Thymus (tissue), 11 donors: ENCODE results near the gene PIGR. TPM values are rescaled to one million over a fixed set of nuclear protein-coding genes. Genes with fewer than 3 reads are reported as not detected.
A peak's percentile ranks its signal among the peaks of the same experiment; 100 is the strongest.

Experiments
- DNase-seq, 9 donors: peaks; one replicate each; pipeline ENCODE4 v3.0.0-alpha.2; 2013; ENCODE audit warnings: low spot score in 9 of 9, low read depth in 6 of 9, missing footprints in 1 of 9
- H3K27ac ChIP-seq, 2 donors: one replicate each; pipeline ENCODE4 v1.5.1; 2013; ENCODE audit warnings: control low read depth in 1 of 2, low read depth in 1 of 2, low read length in 1 of 2, mild to moderate bottlenecking in 1 of 2, moderate library complexity in 1 of 2
- H3K27me3 ChIP-seq, 2 donors: one replicate each; pipeline ENCODE4 v1.5.1; 2013; ENCODE audit warnings: low read length in 1 of 2; ENCODE audit not compliant: control insufficient read depth in 2 of 2, insufficient read depth in 1 of 2
- H3K36me3 ChIP-seq, 2 donors: one replicate each; pipeline ENCODE4 v1.5.1; 2013; ENCODE audit warnings: low read length in 1 of 2, mild to moderate bottlenecking in 1 of 2, moderate library complexity in 1 of 2; ENCODE audit not compliant: control insufficient read depth in 2 of 2, insufficient read depth in 2 of 2
- H3K4me1 ChIP-seq, 2 donors: one replicate each; pipeline ENCODE4 v1.5.1; 2013; ENCODE audit warnings: low read length in 2 of 2; ENCODE audit not compliant: control insufficient read depth in 2 of 2, insufficient read depth in 2 of 2
- H3K4me3 ChIP-seq, 2 donors: one replicate each; pipeline ENCODE4 v1.5.1; 2013; ENCODE audit warnings: low read length in 2 of 2, control low read depth in 1 of 2, mild to moderate bottlenecking in 1 of 2
- H3K9me3 ChIP-seq, 2 donors: one replicate each; pipeline ENCODE4 v1.5.1; 2013; ENCODE audit warnings: low read length in 1 of 2, mild to moderate bottlenecking in 1 of 2; ENCODE audit not compliant: control insufficient read depth in 2 of 2, insufficient read depth in 1 of 2
- WGBS: extraction: QIAGEN DNeasy Blood & Tissue Kit; methylation state at CpG from one replicate; pipeline ENCODE4 v1.1.7; 2013; 5-methylcytosine and 5-hydroxymethylcytosine counted together
- polyA plus RNA-seq: library from polyadenylated mRNA; stranded (reverse); fragments of 200-250 nt; gene quantifications from one replicate; pipeline ENCODE4 v1.2.3, GENCODE V29; 2013
- total RNA-seq: library from RNA; stranded (reverse); fragments of 120-200 nt; gene quantifications from one replicate; pipeline ENCODE4 v1.2.4, GENCODE V29; 2013
- donor health status: healthy.

The PIGR gene
- total and polyA plus RNA-seq, 2 donors = 0.24 to 1.1 TPM

GRCh38 chr1:206900149-206900548, 46.1 kb downstream of the PIGR start:
- no peak for DNase-seq
- H3K4me1 ChIP-seq = peaks cover 2% of the 10 kb centered on the region in 2 donors
- H3K36me3 ChIP-seq = peaks cover 18 to 22% of the 10 kb centered on the region in 2 donors
- H3K9me3 ChIP-seq = no peaks in the 10 kb centered on the region
- WGBS = 95% methylated on average over 7 of the region's 7 CpGs
- H3K4me3 ChIP-seq = no peak overlapping the region
- H3K27me3 ChIP-seq = no peaks in the 10 kb centered on the region
- H3K27ac ChIP-seq = no peak overlapping the region

DNA sequence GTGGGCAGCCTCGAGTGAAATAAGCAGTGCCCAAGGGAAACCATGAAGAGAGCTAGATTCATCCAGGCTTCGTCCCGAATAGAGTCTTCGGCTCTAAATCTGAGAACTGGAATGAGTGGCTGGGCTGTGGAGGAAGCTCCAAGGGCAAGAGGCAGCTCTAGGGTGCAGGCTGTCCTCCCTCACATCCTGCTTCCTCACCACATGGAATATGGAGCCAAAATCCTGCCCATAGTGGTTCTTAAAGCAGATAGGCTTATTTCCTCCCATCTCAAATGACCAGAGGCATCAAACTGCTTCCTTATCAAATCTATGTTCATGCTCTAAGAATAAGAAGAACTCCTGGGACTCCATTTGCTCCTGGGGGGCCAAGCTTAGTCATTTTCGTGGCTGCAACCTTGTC, 46.5 kb downstream of the PIGR start:
- WGBS = 96% methylated on average over 5 of the region's 5 CpGs
- H3K27me3 ChIP-seq = no peaks in the 10 kb centered on the region
- H3K36me3 ChIP-seq = peaks cover 14 to 18% of the 10 kb centered on the region in 2 donors
- H3K27ac ChIP-seq = no peak overlapping the region
- no peaks in the 10 kb centered on the region for H3K9me3 ChIP-seq
- H3K4me1 ChIP-seq = no peaks in the 10 kb centered on the region
- H3K4me3 ChIP-seq = no peak overlapping the region
- no peak for DNase-seq

DNA sequence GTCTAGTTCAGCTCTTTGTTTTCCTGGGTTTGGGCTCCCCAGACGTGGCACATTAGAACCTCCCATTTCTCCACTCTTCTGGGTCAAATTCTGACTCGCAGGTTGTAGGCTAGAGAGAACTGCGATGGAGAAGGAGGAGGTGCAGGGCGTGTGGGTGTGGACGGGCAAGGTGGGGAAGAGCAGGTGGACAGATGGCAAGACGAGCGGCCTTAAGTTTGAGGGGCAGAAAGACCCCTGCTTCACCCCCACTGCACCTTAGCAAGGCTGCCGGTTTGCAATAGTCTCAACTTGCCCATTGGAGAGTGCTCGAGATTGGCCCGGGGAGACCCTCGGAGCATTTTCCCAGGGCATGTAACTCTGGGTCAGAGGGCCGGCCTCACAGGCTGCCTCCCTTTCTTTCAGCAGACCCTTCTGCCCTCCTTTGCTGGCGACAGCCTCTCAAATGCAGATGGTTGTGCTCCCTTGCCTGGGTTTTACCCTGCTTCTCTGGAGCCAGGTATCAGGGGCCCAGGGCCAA, 47.3 kb downstream of the PIGR start:
- H3K36me3 ChIP-seq = peaks cover 11 to 13% of the 10 kb centered on the region in 2 donors
- H3K27me3 ChIP-seq = no peaks in the 10 kb centered on the region
- DNase-seq = no peak
- WGBS = 96% methylated on average over 13 of the region's 13 CpGs
- no peaks in the 10 kb centered on the region for H3K4me1 ChIP-seq
- no peak overlapping the region for H3K27ac ChIP-seq
- H3K9me3 ChIP-seq = no peaks in the 10 kb centered on the region
- H3K4me3 ChIP-seq = no peak overlapping the region

DNA sequence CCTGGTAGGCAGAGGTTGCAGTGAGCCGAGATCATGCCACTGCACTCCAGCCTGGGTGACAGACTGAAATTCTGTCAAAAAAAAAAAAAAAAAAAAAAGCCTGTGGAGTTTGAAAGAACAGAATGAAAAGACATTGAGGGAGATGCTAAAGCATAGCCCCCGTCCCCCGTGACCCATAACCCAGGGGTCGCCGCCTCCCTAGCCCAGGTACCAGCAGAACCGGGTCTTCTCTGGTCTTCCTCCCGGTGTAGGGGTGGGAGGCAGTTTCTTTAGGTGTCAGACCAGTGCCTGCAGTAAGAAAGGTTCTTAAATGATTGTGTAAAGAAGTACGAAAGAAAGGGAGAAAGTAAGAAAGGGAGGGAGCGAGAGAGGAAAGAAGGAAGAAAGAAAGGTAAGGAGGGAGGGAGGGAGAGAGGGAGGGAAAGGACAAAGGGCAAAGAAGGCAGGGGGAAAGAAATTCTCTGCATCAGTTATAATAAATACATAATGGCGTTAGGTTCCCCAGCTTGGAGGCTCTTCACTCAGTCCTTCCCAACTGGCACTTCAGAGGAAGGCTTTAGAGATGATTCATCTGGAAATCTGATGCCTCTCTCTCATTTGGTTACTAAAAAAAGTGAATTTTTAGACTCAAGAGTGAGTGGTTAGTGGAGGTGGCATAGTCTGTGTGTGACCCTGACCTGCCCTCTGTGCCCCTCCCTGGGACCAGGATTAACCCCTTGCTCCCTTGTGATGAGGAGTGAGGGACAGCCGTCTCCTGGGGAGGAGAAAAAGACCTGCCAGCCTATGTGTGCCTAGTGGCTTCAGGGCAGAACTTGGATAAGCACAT, 48.0 kb downstream of the PIGR start:
- Histone ChIP-seq H3K27me3 (no peaks in the 10 kb centered on the region), H3K27ac (no peak overlapping the region), H3K4me3 (no peak overlapping the region), H3K9me3 (no peaks in the 10 kb centered on the region), H3K4me1 (no peaks in the 10 kb centered on the region), H3K36me3 (peaks cover 4 to 6% of the 10 kb centered on the region in 2 donors)
- DNase-seq = no peak
- 97% methylated on average over 11 of the region's 11 CpGs for WGBS

DNA sequence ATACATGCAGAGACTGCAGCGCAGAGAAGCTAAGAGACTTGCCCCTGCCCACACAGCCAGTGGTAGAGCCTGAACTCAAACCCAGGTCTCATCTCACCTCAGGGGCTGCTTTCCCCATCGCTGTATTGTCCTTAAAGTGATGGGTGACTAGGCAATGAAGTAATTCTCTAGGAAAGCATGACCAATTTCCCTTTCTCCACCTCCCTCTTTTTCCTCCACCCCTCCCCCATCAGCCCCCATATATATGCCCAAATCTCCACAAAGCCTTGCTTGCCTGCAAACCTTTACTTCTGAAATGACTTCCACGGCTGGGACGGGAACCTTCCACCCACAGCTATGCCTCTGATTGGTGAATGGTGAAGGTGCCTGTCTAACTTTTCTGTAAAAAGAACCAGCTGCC, 49.1 kb downstream of the PIGR start, which contains the start of gene IL24:
TSS of gene IL24 (plus strand) at position 269 of the 400 bp plus-strand sequence. CDS start 390 bp downstream, outside the sequence.
- WGBS = 89% methylated on average over 4 of the region's 4 CpGs

DNA sequence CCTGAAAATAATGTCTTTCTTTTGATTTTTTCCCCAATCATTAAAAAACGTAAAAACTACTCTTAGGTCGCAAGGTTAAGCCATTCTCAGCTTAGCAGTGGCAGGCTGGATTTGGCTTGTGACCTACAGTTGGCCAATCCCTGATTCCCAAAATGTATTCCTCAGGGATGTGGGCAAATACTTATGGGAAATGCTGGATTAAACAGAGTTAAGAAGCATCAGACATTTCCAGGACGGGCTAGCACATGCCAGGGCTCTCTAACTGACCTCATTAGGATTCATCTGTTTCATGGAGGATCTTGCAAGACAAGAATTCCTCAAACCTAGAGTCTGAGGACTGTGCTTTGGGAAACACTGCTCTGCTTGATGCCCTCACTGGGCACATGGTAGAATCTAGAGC, 50.0 kb downstream of the PIGR start:
- Histone ChIP-seq H3K27me3 (no peaks in the 10 kb centered on the region), H3K4me3 (no peak overlapping the region), H3K27ac (no peak overlapping the region), H3K9me3 (no peaks in the 10 kb centered on the region), H3K4me1 (no peaks in the 10 kb centered on the region), H3K36me3 (no peaks in the 10 kb centered on the region)
- 97% methylated on average over 3 of the region's 3 CpGs for WGBS
- no peak for DNase-seq

More for the DNA sequence above, 49.1 kb downstream of the PIGR start, which contains the start of gene IL24:
- DNase-seq = no peak
- Histone ChIP-seq H3K9me3 (no peaks in the 10 kb centered on the region), H3K4me1 (no peaks in the 10 kb centered on the region), H3K36me3 (no peaks in the 10 kb centered on the region), H3K27me3 (no peaks in the 10 kb centered on the region), H3K4me3 (no peak within 1 kb of the TSS), H3K27ac (no peak within 1 kb of the TSS)

- Histone ChIP-seq H3K36me3 (no peaks in the 10 kb centered on the region), H3K27ac (peak overlapping the region in 1 of 2 donors; percentile 38), H3K9me3 (no peaks in the 10 kb centered on the region), H3K27me3 (no peaks in the 10 kb centered on the region), H3K4me3 (no peak overlapping the region), H3K4me1 (no peaks in the 10 kb centered on the region)
- DNase-seq = no peak
- 84% methylated on average over 3 of the region's 3 CpGs for WGBS
These were observed 50.4 kb downstream of the PIGR start for GRCh38 chr1:206895837-206896242.

DNA sequence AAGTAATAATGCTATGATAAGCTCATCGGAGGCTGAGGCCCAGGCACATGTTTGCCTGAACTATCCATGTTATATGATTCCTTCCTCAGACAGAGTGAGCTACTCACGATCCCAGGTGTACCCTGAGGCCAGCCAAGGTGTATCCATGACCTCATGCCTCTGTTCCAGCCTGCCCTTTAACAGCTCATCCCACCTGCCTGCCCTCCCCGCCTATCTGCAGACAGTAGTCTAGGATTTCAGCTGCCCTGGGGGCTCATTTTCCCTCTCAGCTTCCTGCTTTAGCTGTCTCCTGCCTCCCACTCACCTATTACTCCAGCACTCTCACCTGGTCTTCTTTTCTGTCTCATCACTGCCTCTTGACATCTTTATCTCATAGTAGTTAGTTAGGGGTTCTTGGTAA, 50.9 kb downstream of the PIGR start:
- DNase-seq = no peak
- peaks cover 0 to 3% of the 10 kb centered on the region in 2 donors for H3K4me1 ChIP-seq
- peak overlapping the region in 1 of 2 donors; percentile 38 for H3K27ac ChIP-seq
- no peaks in the 10 kb centered on the region for H3K27me3 ChIP-seq
- H3K4me3 ChIP-seq = no peak overlapping the region
- 94% methylated on average over 3 of the region's 3 CpGs for WGBS
- H3K36me3 ChIP-seq = no peaks in the 10 kb centered on the region
- no peaks in the 10 kb centered on the region for H3K9me3 ChIP-seq

DNA sequence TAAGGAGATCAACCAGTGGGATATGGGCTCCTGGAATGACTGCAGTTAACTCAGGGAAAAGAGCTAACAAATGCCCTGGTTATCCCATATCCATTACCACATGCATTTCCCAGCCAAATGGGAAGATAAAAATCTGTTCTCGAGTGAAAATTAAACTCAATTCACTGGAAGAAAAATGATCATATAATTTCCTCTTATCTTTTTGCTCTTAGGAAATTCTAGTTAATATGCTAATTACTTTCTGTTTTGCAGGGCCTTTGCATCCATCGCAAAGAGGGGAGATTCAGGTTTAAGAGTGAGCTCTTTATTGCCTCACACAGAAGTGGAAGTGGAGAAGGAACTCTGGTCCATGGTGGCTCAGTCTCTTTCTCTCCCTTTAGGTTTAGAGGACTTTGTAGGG, 52.9 kb downstream of the PIGR start:
- DNase-seq = no peak
- Histone ChIP-seq H3K36me3 (no peaks in the 10 kb centered on the region), H3K4me1 (peaks cover 3 to 7% of the 10 kb centered on the region in 2 donors), H3K9me3 (no peaks in the 10 kb centered on the region), H3K27ac (peak overlapping the region in 1 of 2 donors; percentile 13), H3K4me3 (no peak overlapping the region), H3K27me3 (no peaks in the 10 kb centered on the region)
- WGBS = 97% methylated on average over 2 of the region's 2 CpGs
